Measurements from ENCODE around the gene RNF213. TPM values are rescaled to one million over a fixed set of nuclear protein-coding genes. Genes with fewer than 3 reads are reported as not detected.

Gene RNF213
- total RNA-seq, 2 donors from 2014 or later: 150 to 174 TPM

GRCh38 chr17:80331820-80332219 is 71.2 kb downstream of the RNF213 start:
- TF ChIP-seq CTCF (IDR thresholded peaks at IDR 0.05): no peak
- no peaks in the 10 kb centered on the region for H3K4me1 ChIP-seq (ENCODE audit: control insufficient read depth in 1 of 2, low read depth in 2 of 2)
- no peaks in the 10 kb centered on the region for H3K27me3 ChIP-seq (replicated peaks; ENCODE audit: insufficient read depth)
- peaks cover 86% of the 10 kb centered on the region for H3K36me3 ChIP-seq
- DNase-seq (ENCODE audit: low spot score): no peak
- no peaks in the 10 kb centered on the region for H3K9me3 ChIP-seq
- H3K27ac ChIP-seq: no peak overlapping the region
- no peak for ATAC-seq (ENCODE audit: insufficient number of reproducible peaks, low FRiP score, low read depth)
- H3K4me3 ChIP-seq: no peak overlapping the region

DNA sequence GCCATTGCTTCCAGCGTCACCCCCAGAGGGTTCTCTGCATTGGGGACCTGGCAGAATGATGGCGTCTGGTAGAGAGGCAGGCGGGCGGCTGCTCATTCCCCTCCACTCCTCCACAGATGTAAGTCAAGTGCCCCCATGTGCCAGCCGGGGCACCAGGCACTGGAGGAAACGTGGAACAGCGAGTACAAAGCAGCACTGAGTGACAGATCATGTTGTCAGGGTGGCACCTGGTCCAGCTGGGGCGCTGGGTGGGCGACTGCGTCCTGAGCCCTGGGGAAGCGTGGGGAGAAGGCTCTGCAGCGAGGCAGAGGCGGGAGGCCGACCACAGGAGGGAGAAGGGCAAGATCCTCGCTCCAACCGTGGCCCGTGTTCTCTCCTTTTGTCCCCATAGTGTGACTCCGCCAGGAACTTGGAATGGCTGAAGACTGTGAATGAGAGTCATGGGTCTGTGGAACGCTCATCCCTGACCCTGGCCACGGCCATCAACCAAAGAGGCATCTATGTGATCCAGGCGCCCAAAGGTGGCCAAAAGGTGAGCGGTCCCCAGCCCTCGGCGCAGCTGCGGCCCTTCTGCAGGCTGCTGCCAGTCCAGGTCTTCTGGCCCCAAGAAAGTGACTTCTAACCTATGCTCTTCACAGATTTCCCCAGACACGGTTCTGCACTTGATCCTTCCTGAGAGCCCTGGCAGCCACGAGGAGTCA is 76.7 kb downstream of the RNF213 start:
- Histone ChIP-seq H3K9me3 (no peaks in the 10 kb centered on the region), H3K4me3 (no peak overlapping the region), H3K27ac (no peak overlapping the region), H3K36me3 (peaks cover 85% of the 10 kb centered on the region), H3K27me3 (replicated peaks; ENCODE audit: insufficient read depth) (no peaks in the 10 kb centered on the region), H3K4me1 (ENCODE audit: control insufficient read depth in 1 of 2, low read depth in 2 of 2) (no peaks in the 10 kb centered on the region)
- ATAC-seq (ENCODE audit: insufficient number of reproducible peaks, low FRiP score, low read depth) (no peak), DNase-seq (ENCODE audit: low spot score) (no peak)
- TF ChIP-seq CTCF (IDR thresholded peaks at IDR 0.05): no peak

DNA sequence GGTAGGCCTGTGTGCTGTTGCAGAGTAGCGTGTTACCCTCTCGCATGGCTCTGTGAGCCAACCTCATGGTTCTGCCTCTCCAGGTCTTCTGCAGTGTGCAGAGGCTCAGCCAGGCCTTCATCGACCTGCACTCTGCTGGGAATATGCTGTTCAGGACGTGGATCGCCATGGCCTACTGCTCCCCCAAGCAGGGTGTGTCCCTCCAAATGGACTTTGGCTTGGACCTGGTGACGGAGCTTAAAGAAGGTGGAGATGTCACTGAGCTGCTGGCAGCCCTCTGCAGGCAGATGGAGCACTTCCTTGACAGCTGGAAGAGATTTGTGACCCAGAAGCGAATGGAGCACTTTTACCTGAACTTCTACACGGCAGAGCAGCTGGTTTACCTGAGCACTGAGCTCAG is 78.5 kb downstream of the RNF213 start:
- TF ChIP-seq CTCF (IDR thresholded peaks at IDR 0.05): no peak
- H3K27me3 ChIP-seq (replicated peaks; ENCODE audit: insufficient read depth): no peaks in the 10 kb centered on the region
- H3K4me1 ChIP-seq (ENCODE audit: control insufficient read depth in 1 of 2, low read depth in 2 of 2): no peaks in the 10 kb centered on the region
- no peak overlapping the region for H3K4me3 ChIP-seq
- no peak overlapping the region for H3K27ac ChIP-seq
- no peaks in the 10 kb centered on the region for H3K9me3 ChIP-seq
- no peak for DNase-seq (ENCODE audit: low spot score)
- peaks cover 84% of the 10 kb centered on the region for H3K36me3 ChIP-seq
- ATAC-seq (ENCODE audit: insufficient number of reproducible peaks, low FRiP score, low read depth): no peak

GRCh38 chr17:80339731-80340456 is 79.2 kb downstream of the RNF213 start:
- no peak overlapping the region for H3K4me3 ChIP-seq
- TF ChIP-seq CTCF (IDR thresholded peaks at IDR 0.05): no peak
- H3K27me3 ChIP-seq (replicated peaks; ENCODE audit: insufficient read depth): no peaks in the 10 kb centered on the region
- no peak overlapping the region for H3K27ac ChIP-seq
- no peaks in the 10 kb centered on the region for H3K9me3 ChIP-seq
- no peaks in the 10 kb centered on the region for H3K4me1 ChIP-seq (ENCODE audit: control insufficient read depth in 1 of 2, low read depth in 2 of 2)
- H3K36me3 ChIP-seq: peaks cover 84% of the 10 kb centered on the region
- ATAC-seq (ENCODE audit: insufficient number of reproducible peaks, low FRiP score, low read depth): no peak
- DNase-seq (ENCODE audit: low spot score): no peak

DNA sequence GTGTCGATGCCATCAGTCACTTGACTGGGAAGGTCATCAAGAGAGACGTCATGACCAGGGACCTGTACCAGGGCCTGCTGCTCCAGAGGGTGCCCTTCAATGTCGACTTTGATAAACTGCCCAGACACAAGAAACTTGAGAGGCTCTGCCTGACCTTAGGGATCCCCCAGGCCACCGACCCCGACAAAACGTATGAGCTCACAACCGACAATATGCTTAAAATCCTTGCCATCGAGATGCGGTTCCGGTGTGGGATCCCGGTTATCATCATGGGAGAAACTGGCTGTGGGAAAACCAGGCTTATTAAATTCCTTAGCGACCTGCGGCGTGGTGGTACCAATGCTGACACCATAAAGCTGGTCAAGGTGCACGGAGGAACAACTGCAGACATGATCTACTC is 84.7 kb downstream of the RNF213 start:
- Histone ChIP-seq H3K9me3 (no peaks in the 10 kb centered on the region), H3K36me3 (peaks cover 84% of the 10 kb centered on the region), H3K27ac (no peak overlapping the region), H3K27me3 (replicated peaks; ENCODE audit: insufficient read depth) (no peaks in the 10 kb centered on the region), H3K4me3 (no peak overlapping the region), H3K4me1 (ENCODE audit: control insufficient read depth in 1 of 2, low read depth in 2 of 2) (no peaks in the 10 kb centered on the region)
- ATAC-seq (ENCODE audit: insufficient number of reproducible peaks, low FRiP score, low read depth) (no peak), DNase-seq (ENCODE audit: low spot score) (no peak)
- TF ChIP-seq CTCF (IDR thresholded peaks at IDR 0.05): no peak
